Measurements from ENCODE around the gene SOCS2. TPM values are rescaled to one million over a fixed set of nuclear protein-coding genes. Genes with fewer than 3 reads are reported as not detected.
A peak's percentile ranks its signal among the peaks of the same experiment; 100 is the strongest.

Gene SOCS2
- total and polyA plus RNA-seq, 10 of the 15 experiments (the other 5 are each of a cell fraction or from before 2014, with no cell fraction given) = 2.6 to 12.0 (median 7.2) TPM

GRCh38 chr12:93563807-93564538 is 8.5 kb upstream of the SOCS2 start:
- no TSS peak for BruUV-seq (replicated peaks)
- TF ChIP-seq SMC3 (IDR thresholded peaks at IDR 0.05; ENCODE audit: borderline replicate concordance, low read length) (peak; percentile 69), CTCF (IDR thresholded peaks at IDR 0.05 in 2 of 3, conservative IDR thresholded peaks at IDR 0.05 in 1 of 3; ENCODE audit: control insufficient read depth in 2 of 3, extremely low read depth in 1 of 3, insufficient read depth in 1 of 3, low read depth in 3 of 3, low read length in 3 of 3) (peak; percentile 28 to 59 (median 45); a peak in 5 of 6 replicates), ZNF274 (IDR thresholded peaks at IDR 0.05; ENCODE audit: insufficient read depth, insufficient read length) (no peak), RAD51 (IDR thresholded peaks at IDR 0.05) (no peak), RAD21 (IDR thresholded peaks at IDR 0.05; ENCODE audit: insufficient read depth, low read depth, low read length) (peak; percentile 74)
- ChIA-PET CTCF (interaction anchor here (0.9 to 3.3 kb wide), 5 partner anchors 11 to 577 kb away, joined by 3 to 25 read pairs (median 3); no protein-coding TSS in a partner anchor), POLR2A (no interaction called here), RAD21 (ENCODE audit: unreplicated experiment) (interaction anchor here (1.9 to 2.1 kb wide), 3 partner anchors 61 to 577 kb away, joined by 6 to 11 read pairs (median 7); no protein-coding TSS in a partner anchor), SMC1A (ENCODE audit: uncharacterized antibody, unreplicated experiment) (interaction anchor here (0.6 to 2.1 kb wide), 4 partner anchors 11 to 576 kb away, joined by 3 to 14 read pairs (median 3); no protein-coding TSS in a partner anchor)
- Histone ChIP-seq H3K9ac (ENCODE audit: control insufficient read depth, insufficient read depth, low read length) (no peak overlapping the region), H3K36me3 (ENCODE audit: control insufficient read depth in 2 of 2, insufficient read depth in 2 of 2, low read length in 1 of 2) (no peaks in the 10 kb centered on the region), H2AFZ (ENCODE audit: control insufficient read depth, low read depth, low read length) (no peak overlapping the region), H3K27ac (ENCODE audit: control insufficient read depth, insufficient read depth) (no peak overlapping the region), H3K4me1 (ENCODE audit: control insufficient read depth, insufficient read depth, low read length) (no peaks in the 10 kb centered on the region), H3K9me3 (replicated peaks; ENCODE audit: control insufficient read depth, insufficient read depth, low read length) (no peaks in the 10 kb centered on the region; the same call in 2 of the 3 replicates), H3K79me2 (ENCODE audit: control insufficient read depth, insufficient read depth, low read length) (no peaks in the 10 kb centered on the region), H4K20me1 (ENCODE audit: control insufficient read depth, insufficient read depth) (no peaks in the 10 kb centered on the region), H3K4me3 (no peak overlapping the region), H3K4me2 (ENCODE audit: control insufficient read depth, insufficient read depth) (no peak overlapping the region), H3K27me3 (replicated peaks in 1 of 2; ENCODE audit: control insufficient read depth in 2 of 2, insufficient read depth in 2 of 2, low read length in 1 of 2) (no peaks in the 10 kb centered on the region; a peak in 1 of 4 replicates)
- ATAC-seq (peak; percentile 71), FAIRE-seq (no peak), DNase-seq (ENCODE audit: low read depth, low spot score) (no peak)
- in situ Hi-C loops (cut with MboI) = no loop called here
- intact Hi-C loops (cut with micrococcal nuclease; ENCODE audit: unreplicated experiment) = loop anchor here (2.0 kb wide), 1 partner anchor 61 kb away; no protein-coding TSS in a partner anchor
- 28% methylated on average over 6 of the region's 6 CpGs for whole genome bisulfite sequencing (ENCODE audit: insufficient coverage, insufficient replicate concordance, low lambda C conversion rate, missing lambda C conversion rate)

Data from GM12878 (cell line).